HG03060 (cell line): ENCODE results near the gene TPI1.
"Not testable (repeated sequence)": the region's sequence is repeated elsewhere in the genome, so short reads cannot be mapped to it uniquely, and the experiment has no call there.

Source experiments
- ATAC-seq: cut with Tn5 transposase; IDR thresholded peaks from one replicate; pipeline ENCODE4 v1.9.1; 2021; ENCODE audit warnings: low read depth, moderate number of reproducible peaks; ENCODE audit not compliant: unreplicated experiment

The TPI1 gene

DNA sequence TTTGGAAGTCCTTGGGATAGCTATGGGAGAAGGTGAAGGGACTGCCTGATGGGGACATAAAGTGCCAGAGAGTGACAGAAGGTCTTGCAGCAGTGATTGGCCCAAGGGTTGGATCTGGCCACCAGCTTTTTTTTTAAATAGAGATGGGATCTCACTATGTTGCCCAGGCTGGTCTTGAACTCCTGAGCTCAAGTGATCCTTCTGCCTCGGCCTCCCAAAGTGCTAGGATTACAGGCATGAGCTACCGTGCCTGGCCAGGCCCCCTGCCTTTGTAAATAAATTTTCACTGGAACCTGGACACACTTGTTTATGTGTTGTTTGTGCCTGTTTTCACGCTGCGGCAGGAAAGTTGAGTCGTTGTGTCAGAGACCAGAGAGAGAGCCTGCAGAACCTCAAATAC is 2.0 kb upstream of the TPI1 start:
- ATAC-seq = not testable (repeated sequence)

DNA sequence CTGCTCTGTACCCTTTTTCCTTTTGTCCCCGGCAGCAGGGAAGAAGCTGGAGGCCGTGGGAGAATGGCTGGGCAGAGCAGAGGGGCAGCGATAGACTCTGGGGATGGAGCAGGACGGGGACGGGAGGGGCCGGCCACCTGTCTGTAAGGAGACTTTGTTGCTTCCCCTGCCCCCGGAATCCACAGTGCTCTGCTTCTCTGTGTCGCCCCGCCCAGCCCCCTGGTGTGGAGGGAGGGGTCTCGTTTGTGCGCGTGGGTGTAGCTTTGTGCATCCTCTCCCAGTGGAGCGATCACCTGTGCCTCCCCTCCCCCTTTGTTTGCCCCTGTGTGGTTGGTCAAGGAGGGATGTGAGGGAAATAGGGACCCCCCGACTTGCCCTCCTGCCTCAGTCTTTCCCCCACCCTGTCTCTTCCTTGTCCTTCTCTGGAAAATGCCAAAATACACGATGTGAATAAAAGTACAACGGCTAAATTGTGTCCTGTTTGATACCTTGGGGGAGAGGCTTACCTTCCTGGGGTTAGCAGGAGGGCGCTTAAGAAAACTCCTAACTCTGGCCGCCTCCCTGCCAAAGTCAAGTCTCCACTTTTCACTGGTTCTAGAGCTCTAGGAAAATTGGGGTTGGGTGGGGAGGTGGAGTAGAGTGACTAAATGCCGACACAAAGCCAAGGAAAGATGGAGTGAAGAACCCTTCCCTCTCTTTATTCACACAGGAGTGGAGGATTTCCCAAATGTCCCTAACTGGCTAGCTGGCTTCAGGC is 990 bp upstream of the TPI1 start:
- no peak for ATAC-seq

GRCh38 chr12:6866920-6867412 is 365 bp upstream of the TPI1 start:
- no peak for ATAC-seq

DNA sequence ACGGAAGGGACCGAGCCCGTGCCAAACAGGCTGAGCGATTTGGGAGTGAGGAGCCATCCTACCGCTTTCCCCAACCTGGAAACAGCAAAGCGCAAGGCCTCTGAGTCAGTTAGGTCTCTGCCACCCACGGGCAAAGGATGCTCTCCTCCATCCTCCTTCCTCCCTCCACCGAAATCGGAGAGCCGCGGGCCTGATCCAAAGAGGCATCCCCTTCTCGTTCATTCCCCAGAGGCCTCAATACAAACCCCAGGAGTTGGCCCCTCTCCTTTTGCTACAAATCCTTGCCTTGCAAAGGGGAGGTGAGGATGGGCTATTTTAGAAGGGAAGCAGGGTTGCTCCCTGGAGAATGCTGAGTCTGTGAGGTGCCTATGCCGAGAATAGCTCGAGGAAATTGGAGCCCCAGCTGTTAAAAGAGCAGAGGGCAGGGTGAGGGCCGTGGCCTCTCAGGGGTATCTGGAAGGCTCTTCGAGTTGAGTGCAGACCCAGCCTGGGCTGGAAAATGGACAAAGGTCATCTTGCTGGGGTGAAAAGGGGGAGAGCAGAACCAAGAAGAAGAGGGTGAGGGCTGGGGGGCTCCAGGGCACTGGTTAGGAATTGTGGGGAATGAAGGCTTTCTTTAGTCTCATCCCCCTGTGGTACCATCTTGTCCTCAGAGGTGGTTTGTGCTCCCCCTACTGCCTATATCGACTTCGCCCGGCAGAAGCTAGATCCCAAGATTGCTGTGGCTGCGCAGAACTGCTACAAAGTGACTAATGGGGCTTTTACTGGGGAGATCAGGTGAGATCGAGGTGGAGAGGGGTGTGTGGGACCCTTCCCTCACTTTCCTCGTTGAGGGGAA is 1.1 kb downstream of the TPI1 start:
- no peak for ATAC-seq

GRCh38 chr12:6869049-6870021 is 2.0 kb downstream of the TPI1 start:
- ATAC-seq = no peak

DNA sequence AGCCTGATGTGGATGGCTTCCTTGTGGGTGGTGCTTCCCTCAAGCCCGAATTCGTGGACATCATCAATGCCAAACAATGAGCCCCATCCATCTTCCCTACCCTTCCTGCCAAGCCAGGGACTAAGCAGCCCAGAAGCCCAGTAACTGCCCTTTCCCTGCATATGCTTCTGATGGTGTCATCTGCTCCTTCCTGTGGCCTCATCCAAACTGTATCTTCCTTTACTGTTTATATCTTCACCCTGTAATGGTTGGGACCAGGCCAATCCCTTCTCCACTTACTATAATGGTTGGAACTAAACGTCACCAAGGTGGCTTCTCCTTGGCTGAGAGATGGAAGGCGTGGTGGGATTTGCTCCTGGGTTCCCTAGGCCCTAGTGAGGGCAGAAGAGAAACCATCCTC is 3.0 kb downstream of the TPI1 start:
- ATAC-seq = not testable (repeated sequence)

DNA sequence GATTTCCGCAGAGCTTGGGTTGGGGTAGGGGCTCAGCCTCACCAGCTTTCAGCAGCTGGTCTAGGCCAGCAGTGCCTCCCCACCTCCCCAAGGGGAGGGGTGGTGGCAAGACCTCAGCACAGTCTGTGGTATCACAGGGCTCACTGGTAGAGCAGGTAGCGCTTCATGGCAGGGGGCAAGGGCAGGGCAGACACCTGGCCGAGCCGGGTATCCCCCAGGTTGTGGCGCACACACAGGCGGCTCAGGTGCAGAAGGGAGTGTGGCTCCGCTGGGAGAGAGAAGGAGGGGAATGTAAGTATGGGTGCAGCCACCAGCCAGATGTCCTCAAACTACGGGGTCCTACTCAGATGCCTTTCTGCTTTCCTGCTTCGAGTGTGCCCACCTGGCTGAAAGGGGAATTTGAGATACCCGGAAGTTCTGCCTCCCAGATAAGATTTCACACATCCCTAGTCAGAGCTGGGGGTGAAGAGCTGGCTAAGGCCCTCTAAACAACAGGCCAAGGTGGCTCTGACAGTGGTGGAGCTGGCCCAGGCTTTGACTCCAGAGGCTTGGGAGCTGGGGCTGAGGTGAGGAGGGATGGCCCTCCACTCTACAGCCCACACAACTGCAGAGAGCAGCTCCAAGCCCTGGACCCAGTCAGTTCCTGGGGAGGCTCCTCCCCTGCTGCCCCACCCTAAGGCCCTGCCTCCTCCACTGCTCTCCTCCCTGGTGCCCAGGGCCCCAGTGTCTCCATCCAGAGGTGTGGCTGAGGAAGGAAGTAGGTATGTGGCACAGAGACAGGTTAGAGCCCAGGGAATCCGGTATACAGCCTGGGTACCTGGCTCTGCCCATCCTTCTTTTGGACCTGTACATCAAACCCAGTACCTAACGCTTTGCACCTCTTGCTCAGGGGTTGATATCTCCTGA is 4.0 kb downstream of the TPI1 start:
- ATAC-seq = no peak

DNA sequence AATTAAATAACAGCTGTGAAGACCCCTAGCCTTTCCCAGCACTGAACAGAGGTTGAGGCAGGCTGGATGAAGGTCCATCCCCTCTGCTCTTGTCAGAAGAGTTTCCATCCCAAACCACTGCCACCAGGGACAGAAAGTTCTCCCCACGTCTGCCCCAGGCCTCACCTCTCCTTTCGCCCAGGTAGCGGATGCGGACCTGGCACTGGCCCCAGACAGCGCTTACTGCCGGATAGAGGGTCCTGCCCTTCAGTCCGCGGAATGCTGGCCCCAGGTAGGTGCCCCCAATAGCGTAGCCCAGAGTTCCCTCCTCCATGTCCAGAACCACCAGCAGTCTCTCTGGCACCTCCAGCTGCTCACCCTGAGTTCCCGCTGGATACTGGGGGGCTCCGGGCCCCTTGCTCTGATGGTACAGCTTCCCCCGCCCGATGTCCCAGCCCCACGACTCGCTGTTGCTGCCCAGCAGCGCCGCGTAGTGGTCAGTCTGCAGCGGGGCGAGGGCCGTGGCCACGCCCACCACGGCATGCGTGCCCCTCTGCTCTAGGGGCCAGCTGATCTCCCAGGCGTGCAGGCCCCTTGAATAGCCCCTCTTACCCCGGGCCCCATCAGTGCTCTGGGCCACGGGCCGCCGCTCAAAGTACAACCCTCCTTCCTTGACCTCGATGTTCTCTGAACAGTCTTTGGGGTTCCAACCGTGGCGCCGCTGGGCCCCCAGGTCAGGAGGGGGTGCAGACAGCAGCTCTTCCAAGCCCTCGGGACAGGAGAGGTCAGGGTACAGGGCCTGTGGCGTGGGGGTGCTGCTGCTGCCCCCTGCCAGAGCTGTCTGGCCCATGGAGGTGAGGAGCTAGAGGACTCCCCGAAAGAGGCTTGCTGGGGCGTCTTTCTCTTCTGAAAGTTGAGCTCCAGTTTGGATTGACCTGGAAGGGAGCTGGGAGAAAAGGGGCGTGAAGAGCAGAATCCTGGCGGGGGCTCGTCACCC is 5.0 kb downstream of the TPI1 start:
- no peak for ATAC-seq

- ATAC-seq = peak; percentile 43
These were observed 6.0 kb downstream of the TPI1 start, which contains the start of gene SPSB2 for GRCh38 chr12:6873094-6874014. Gene SPSB2 (minus strand): TSS chr12:6873303. CDS start chr12:6872901, 402 bp downstream.

DNA sequence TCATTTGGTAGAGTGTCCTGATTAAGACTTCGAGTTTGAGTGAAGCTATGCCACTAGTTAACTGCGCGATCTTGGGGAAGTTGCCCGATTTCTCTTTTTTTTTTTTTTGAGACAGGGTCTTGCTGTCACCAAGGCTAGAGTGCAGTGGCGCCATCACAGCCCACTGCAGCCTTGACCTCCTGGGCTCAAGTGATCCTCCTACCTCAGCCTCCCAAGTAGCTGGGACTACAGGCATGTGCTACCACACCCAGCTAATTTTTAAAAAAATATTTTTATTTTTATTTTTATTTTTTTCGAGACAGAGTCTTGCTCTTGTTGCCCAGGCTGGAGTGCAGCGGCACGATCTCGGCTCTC is 6.7 kb downstream of the TPI1 start:
- not testable (repeated sequence) for ATAC-seq

GRCh38 chr12:6879824-6880223 is 12.5 kb downstream of the TPI1 start:
- not testable (repeated sequence) for ATAC-seq

- ATAC-seq = no peak
These were observed 15.9 kb downstream of the TPI1 start for GRCh38 chr12:6883252-6883651.

- ATAC-seq = no peak
These were observed 16.4 kb downstream of the TPI1 start for GRCh38 chr12:6883683-6884082.

DNA sequence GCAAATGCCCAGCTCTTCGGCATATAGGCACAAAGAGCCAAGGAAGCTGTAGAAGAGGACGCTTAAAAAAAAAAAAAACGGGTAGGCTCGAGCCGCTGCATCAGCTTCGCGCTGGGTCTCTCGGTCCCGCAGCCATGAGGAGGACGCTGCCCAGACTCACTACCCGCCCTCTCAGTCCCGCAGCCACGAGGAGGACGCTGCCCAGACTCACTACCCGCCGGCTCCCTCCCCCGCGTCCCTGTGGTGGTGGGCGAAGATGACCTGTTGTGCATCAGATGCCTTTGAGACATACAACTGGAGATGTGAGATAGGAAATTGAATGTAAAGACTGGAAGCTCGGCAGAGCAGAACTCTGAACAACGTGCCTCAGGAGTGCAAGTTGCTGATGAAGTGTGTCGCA is 17.2 kb downstream of the TPI1 start:
- no peak for ATAC-seq

DNA sequence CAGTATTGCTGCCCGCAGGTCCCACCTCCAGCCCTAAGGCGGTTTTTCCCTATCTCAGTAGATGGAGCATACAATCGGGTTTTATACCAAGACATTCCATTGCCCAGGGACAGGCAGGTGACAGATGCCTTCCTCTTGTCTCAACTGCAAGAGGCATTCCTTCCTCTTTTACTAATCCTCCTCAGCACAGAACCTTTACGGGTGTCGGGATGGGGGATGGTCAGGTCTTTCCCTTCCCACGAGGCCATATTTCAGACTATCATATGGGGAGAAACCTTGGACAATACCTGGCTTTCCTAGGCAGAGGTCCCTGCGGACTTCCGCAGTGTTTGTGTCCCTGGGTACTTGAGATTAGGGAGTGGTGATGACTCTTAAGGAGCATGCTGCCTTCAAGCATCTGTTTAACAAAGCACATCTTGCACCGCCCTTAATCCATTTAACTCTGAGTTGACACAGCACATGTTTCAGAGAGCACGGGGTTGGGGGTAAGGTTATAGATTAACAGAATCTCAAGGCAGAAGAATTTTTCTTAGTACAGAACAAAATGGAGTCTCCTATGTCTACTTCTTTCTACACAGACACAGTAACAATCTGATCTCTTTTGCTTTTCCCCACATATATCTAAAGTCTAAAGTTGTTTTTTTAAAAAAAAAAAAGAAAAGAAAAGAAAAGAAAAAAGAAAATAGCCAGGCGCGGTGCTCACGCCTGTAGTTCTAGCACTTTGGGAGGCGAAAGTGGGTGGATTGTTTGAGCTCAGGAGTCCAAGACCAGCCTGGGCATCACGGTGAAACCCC is 19.1 kb downstream of the TPI1 start:
- not testable (repeated sequence) for ATAC-seq

DNA sequence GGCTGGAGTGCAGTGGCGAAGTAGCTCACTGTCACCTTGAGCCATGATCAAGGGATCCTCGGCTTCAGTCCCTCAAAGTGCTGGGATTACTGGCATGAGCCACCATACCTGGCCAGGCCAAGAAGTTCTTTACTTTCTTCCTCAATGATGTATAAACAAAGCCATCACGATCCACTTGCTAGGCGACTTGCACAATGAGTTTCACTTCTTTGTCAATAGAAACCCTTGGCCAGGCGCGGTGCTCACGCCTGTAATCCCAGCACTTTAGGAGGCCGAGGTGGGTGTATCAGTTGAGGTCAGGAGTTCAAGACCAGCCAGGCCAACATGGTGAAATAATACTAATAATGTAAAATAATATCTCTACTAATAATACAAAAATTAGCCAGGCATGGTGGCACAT is 20.1 kb downstream of the TPI1 start:
- no peak for ATAC-seq
